ENCODE measurements around the gene ZP1.

The ZP1 gene

DNA sequence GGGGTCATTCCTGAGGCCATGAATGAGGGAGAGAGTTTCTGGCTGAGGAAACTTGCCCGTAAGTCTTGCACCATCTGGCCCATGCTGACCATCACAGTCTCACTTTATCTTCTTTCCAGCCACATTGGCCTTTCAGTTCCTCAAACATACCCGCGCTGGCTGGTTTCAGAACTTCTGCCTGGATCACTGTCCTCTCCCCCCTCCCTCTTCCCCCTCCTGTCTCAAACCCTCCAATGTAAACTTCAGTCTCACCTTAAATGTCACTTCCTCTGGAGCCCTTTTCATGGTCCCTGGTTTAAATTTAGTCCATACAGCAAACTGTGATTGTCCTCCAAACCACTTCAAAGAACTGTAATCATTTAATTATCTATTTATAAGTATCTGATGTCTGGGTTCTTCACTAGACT, 42.9 kb downstream of the ZP1 start:
- peak; percentile 61 for DNase-seq (ENCODE audit: low spot score)

- DNase-seq (ENCODE audit: low spot score), result no peak
Observed at GRCh38 chr11:60910711-60911380, 43.5 kb downstream of the ZP1 start.

GRCh38 chr11:60912223-60912850, 45.0 kb downstream of the ZP1 start:
- no peak for DNase-seq (ENCODE audit: low spot score)

- no peak for DNase-seq (ENCODE audit: low spot score)
Observed at GRCh38 chr11:60912851-60913528, 45.6 kb downstream of the ZP1 start.

- DNase-seq (ENCODE audit: low spot score), result peak; percentile 97
Observed at GRCh38 chr11:60913793-60914632, 46.7 kb downstream of the ZP1 start, which contains the start of gene TMEM109. Gene TMEM109 (plus strand): TSS chr11:60914158. CDS start chr11:60919694, 5,536 bp downstream.

- DNase-seq (ENCODE audit: low spot score), result peak; percentile 71
Observed at GRCh38 chr11:60914633-60915247, 47.4 kb downstream of the ZP1 start.

DNA sequence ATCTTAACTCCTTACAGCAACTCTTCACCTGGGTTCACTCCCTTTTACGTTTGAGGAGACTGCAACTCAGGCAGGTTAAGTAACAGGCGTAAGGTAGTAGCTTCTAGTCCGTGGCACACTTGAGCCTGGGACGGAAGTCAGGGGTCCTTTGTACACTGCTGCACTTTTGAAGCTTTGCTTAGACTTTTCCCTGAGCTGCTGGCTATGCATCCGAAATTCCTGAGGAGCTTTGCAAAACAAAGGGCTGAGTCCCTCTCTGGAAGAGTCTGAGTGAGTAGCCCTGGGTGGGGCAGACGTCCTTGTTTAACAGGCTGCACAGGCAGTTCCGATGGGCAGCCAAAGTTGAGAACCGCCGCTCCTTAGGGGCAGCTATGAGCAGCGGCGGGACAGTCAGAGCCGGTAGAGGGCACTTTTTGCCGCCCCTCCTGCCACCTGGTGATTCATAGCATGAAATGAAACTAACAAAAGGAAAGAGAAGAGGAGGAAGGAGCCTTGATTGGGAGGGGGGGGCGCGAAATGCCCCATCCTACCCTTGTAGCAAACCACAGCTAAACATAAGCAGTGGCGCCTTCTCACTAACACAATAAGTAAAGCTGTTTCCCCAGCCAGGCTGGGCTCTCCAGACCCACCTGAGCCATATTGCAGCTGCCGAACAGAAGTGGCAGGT, 48.0 kb downstream of the ZP1 start:
- DNase-seq (ENCODE audit: low spot score), result peak; percentile 79

DNA sequence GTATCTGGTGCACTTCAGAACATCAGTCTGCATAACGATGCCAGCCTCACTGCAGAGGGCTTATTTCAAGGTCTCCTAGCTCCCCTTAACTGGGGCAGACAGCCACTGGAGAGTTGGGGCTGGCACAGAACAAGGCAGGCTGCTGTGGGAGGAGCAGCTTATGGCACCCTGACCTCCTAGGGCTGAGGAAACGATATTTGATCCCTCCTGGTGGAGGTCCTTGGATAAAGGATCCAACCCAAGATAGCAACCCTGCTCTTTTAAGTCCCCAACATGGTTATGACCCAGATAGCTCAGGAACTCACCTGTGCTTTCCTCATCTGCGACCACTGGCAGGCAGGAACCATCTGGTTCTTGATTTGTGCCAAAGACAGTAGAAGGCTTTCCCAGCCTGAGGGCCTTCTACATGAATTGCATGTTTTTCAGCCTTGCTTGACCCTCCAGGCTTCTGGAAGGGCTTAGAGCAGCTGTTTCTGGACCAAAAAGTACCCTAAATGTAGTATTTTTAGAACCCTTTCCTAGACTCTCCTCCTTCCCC, 49.4 kb downstream of the ZP1 start:
- no peak for DNase-seq (ENCODE audit: low spot score)

- DNase-seq (ENCODE audit: low spot score), result no peak
Observed at GRCh38 chr11:60917267-60917666, 49.9 kb downstream of the ZP1 start.

DNA sequence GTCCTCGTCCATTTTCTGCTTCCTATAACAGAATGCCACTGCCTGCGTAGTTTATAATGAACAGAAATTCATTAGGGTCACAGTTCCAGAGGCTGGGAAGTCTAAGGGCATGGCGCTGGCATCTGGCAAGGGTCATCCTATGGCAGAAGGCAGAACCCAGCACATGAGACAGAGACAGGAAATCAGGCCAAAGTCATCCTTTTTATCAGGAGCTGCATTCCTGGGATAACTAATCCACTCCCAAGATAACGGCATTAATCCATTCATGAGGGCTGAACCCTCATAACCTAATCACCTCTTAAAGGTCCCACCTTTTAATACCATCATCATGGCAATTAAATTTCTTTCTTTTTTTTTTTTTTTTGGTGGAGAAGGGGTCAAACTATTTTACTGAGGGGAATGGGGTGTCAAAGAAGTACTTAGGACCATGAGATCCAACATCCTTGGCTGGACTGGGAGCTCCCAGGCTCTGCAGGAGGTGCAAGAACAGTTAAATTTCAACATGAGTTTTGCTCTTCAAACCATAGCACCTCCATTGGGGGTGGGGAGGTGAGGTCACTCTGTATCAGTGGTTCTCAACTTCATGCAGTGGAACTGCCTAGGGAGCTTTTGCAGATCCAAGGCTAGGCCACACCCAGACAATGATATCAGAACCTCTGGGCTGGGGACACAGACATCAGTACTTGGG, 51.1 kb downstream of the ZP1 start:
- no peak for DNase-seq (ENCODE audit: low spot score)

GRCh38 chr11:60918939-60919265, 51.6 kb downstream of the ZP1 start:
- DNase-seq (ENCODE audit: low spot score), result peak; percentile 25

GRCh38 chr11:60919320-60919719, 52.0 kb downstream of the ZP1 start:
- DNase-seq (ENCODE audit: low spot score), result no peak

DNA sequence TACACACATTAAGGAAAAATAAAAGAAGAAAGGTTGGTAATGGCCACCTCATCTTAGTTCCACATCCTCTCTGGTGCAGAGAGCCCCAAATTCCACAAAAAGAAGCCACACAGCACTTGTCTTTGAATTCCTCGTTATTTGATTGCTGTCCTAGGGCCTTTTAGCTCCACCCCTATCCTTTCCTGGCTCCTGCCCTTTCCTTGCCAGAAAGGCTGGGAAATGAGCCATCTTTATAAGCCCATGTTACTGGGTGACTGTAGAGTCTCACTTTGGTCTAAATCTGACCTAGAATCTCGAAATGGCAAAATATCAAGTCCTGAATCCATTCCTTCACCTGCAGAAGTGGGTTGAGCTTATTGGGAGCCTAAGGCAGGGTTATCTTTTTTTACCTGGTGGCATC, 52.6 kb downstream of the ZP1 start:
- DNase-seq (ENCODE audit: low spot score), result no peak

DNA sequence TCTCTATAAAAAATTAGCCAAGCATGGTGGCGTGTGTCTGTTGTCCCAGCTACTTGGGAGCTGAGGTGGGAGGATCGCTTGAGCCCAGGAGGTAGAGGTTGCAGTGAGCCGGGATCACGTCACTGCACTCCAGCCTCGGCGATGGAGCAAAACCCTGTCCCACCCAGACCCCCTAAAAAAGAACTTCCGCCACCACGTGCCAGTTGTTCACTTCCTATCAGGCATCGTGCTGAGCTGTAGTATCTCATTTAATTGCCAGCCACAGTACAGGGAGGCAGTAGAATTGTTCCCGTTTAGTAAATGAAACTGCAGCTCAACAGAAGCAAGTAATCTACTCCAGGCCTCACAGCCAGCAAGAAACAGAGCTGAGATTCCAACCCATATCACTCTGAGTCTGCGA, 53.9 kb downstream of the ZP1 start:
- no peak for DNase-seq (ENCODE audit: low spot score)

- DNase-seq (ENCODE audit: low spot score), result no peak
Observed at GRCh38 chr11:60921777-60922335, 54.5 kb downstream of the ZP1 start.

DNA sequence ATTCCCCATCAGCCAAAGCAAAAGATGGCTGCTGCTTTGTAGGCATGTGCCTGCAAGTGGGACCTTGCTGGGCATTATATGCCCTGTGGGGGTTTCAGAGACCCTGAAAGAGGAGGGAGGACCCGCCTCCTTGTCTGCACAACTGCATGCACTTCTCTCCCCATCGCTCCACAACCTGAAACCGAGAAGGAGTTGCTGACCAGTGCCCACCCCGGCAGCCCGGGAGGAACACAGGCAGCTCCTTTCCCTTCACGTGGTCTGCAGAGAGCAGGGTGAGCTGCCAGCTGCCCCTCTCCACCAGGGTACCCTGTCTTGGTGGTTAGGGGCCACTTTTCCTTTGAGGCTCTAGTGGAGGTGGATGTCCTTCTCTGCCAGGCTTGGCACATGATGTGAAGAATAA, 55.6 kb downstream of the ZP1 start:
- no peak for DNase-seq (ENCODE audit: low spot score)

DNA sequence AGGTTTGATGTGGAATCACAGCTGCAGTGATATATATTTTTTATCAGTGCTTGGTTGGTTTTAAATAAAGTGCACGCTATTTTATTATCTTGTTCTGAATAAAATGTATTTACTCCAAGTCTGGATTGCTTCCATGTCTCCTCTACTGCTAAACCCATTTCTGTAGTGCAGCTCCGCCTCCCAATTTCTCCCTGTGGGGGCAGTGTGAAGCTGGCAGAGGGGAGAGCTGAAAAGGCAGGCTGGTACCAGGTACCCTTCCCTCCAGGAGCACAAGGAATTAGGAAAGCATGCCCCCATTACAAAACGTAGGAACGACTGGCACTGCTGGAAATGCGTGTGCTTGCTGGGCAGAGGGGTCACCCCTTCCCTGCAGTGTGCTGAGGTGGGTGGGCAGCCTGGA, 56.0 kb downstream of the ZP1 start:
- DNase-seq (ENCODE audit: low spot score), result no peak

- DNase-seq (ENCODE audit: low spot score), result no peak
Observed at GRCh38 chr11:60923800-60924109, 56.4 kb downstream of the ZP1 start.

DNA sequence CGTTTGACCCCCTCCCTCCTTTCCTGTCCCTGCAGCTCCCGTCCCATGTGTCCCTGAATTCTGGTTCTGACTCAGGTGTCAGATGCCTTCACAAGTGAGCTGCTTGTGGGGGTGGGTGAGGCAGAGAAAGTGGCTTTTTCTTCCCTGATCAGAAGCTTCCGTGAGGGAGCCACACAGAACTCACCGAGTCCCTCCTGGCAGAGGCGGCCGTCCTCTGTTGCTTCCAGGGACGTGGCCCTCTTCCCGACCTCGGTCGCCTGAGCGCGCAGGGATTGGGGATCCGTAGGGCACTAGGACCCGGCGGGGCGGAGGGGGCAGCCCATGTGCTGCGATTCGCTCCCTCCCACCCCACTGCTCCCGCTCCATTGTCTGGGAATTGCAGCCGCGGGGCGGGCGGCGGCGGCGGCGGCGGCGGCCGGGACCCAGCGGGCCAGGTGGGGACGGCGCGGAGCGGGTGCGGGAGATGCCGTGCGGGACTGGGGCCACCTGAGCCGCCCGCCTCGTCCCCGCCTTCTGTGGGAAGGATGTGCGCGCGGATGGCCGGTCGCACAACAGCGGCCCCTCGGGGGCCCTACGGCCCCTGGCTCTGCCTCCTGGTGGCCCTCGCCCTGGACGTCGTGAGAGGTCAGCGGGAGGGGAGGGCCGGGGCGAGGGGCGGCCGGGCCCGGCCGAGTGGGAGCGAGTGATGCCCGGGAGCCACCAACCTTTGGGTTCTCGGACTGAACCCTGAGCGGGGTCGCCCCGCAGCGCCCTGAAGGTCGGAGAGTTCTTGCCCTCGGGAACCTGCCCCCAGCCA, 57.0 kb downstream of the ZP1 start, which contains the start of gene TMEM132A:
TMEM132A (plus strand) TSS at position 351 of the 796 bp plus-strand sequence; CDS start at position 525, 174 bp downstream.
- DNase-seq (ENCODE audit: low spot score), result no peak
